HG02798 (cell line): ENCODE measurements around the gene JAKMIP3.

Experiments used
- ATAC-seq: cut with Tn5 transposase; IDR thresholded peaks from one replicate; pipeline ENCODE4 v1.9.1; 2021; ENCODE audit warnings: mild to moderate bottlenecking; ENCODE audit not compliant: unreplicated experiment, poor library complexity

The JAKMIP3 gene

GRCh38 chr10:132065491-132066105, at the start of gene JAKMIP3:
Gene JAKMIP3 (plus strand): TSS chr10:132065946. CDS start chr10:132104809, 38,863 bp downstream.
- ATAC-seq: no peak

- no peak for ATAC-seq
Observed at GRCh38 chr10:132016514-132016913, 49.2 kb upstream of the JAKMIP3 start.

- no peak for ATAC-seq
Observed at GRCh38 chr10:132018446-132018845, 47.3 kb upstream of the JAKMIP3 start.

GRCh38 chr10:132019366-132019765, 46.4 kb upstream of the JAKMIP3 start:
- ATAC-seq: no peak

GRCh38 chr10:132020456-132020855, 45.3 kb upstream of the JAKMIP3 start:
- ATAC-seq: no peak

- ATAC-seq: no peak
Observed at GRCh38 chr10:132021046-132021445, 44.7 kb upstream of the JAKMIP3 start.

- no peak for ATAC-seq
Observed at GRCh38 chr10:132021504-132022143, 44.1 kb upstream of the JAKMIP3 start.

GRCh38 chr10:132022241-132022640, 43.5 kb upstream of the JAKMIP3 start:
- no peak for ATAC-seq

GRCh38 chr10:132023092-132023811, 42.5 kb upstream of the JAKMIP3 start:
- peak; percentile 66 for ATAC-seq

- ATAC-seq: no peak
Observed at GRCh38 chr10:132027423-132027983, 38.2 kb upstream of the JAKMIP3 start.

- ATAC-seq: no peak
Observed at GRCh38 chr10:132028706-132029105, 37.0 kb upstream of the JAKMIP3 start.

GRCh38 chr10:132030898-132031463, 34.8 kb upstream of the JAKMIP3 start:
- ATAC-seq: no peak

- ATAC-seq: no peak
Observed at GRCh38 chr10:132033632-132034031, 32.1 kb upstream of the JAKMIP3 start.

- ATAC-seq: no peak
Observed at GRCh38 chr10:132035476-132035875, 30.3 kb upstream of the JAKMIP3 start.

- no peak for ATAC-seq
Observed at GRCh38 chr10:132036153-132036886, 29.4 kb upstream of the JAKMIP3 start.

GRCh38 chr10:132036887-132037675, 28.7 kb upstream of the JAKMIP3 start:
- no peak for ATAC-seq

- no peak for ATAC-seq
Observed at GRCh38 chr10:132037676-132037975, 28.1 kb upstream of the JAKMIP3 start.

- no peak for ATAC-seq
Observed at GRCh38 chr10:132039371-132039770, 26.4 kb upstream of the JAKMIP3 start.

GRCh38 chr10:132040046-132040445, 25.7 kb upstream of the JAKMIP3 start:
- ATAC-seq: no peak

- ATAC-seq: no peak
Observed at GRCh38 chr10:132041340-132041739, 24.4 kb upstream of the JAKMIP3 start.
